Panc1 (cell line): ENCODE measurements around the gene NCKAP5.

Experiments
- POLR2AphosphoS5 ChIP-seq: IDR thresholded peaks from 2 replicates; pipeline ENCODE4 v1.6.1; 2012; ENCODE audit warnings: mild to moderate bottlenecking, low read depth, low read length, moderate library complexity
- SIN3A ChIP-seq: IDR thresholded peaks from 2 replicates; pipeline ENCODE4 v1.6.1; 2012; ENCODE audit warnings: low read depth, mild to moderate bottlenecking, low read length, moderate library complexity, borderline replicate concordance; ENCODE audit not compliant: insufficient read depth
- TCF7L2 ChIP-seq: IDR thresholded peaks from 2 replicates; pipeline ENCODE4 v1.6.1; 2011; ENCODE audit warnings: mild to moderate bottlenecking, low read depth, low read length, inconsistent platforms
- TF ChIP-seq, protein P1 (sequence below), 2 experiments: IDR thresholded peaks; 2 replicates each; pipeline ENCODE4 v1.6.1; 2011 to 2012; ENCODE audit warnings: low read depth in 2 of 2, control low read depth in 1 of 2, low read length in 1 of 2, mild to moderate bottlenecking in 1 of 2, moderate library complexity in 1 of 2; ENCODE audit not compliant: insufficient read depth in 1 of 2
- TF ChIP-seq, protein P2 (sequence below): fragments of 450-650 bp; IDR thresholded peaks from 2 replicates; pipeline ENCODE4 v1.5.1; 2017; ENCODE audit warnings: mild to moderate bottlenecking

DNA sequence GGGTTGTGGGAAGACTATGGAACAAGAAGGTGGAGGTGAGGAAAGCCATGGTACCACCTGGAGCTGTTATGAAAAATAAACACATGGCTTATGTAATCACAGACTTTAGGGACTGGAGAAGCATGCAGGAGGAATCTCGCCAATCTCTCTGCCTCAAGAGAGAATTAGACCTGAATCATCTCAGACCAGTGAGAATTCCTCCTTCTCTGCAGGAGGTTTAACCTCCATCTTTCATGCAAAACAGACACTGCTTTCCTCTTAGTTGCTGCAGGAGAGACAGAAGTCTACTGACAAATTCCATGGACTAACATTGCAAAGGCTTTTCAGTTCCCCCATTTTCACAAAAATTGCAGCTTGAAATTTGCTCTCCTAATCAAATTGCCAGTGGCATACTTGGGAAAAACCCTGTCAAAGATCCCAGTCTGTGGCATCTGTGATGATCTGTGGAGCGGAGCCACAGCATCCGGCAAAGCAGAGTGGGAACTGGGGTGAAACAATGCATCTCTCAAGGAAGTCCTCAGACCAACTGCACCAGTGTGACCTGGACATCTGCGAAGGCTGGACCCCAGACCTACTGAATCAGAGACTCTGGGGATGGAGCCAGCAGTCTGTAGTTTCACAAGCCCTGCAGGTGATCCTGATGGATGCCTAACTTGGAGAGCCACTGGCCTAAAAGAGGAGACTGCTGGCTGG lies 28.6 kb upstream of the NCKAP5 start:
- TF ChIP-seq, protein P1, sequence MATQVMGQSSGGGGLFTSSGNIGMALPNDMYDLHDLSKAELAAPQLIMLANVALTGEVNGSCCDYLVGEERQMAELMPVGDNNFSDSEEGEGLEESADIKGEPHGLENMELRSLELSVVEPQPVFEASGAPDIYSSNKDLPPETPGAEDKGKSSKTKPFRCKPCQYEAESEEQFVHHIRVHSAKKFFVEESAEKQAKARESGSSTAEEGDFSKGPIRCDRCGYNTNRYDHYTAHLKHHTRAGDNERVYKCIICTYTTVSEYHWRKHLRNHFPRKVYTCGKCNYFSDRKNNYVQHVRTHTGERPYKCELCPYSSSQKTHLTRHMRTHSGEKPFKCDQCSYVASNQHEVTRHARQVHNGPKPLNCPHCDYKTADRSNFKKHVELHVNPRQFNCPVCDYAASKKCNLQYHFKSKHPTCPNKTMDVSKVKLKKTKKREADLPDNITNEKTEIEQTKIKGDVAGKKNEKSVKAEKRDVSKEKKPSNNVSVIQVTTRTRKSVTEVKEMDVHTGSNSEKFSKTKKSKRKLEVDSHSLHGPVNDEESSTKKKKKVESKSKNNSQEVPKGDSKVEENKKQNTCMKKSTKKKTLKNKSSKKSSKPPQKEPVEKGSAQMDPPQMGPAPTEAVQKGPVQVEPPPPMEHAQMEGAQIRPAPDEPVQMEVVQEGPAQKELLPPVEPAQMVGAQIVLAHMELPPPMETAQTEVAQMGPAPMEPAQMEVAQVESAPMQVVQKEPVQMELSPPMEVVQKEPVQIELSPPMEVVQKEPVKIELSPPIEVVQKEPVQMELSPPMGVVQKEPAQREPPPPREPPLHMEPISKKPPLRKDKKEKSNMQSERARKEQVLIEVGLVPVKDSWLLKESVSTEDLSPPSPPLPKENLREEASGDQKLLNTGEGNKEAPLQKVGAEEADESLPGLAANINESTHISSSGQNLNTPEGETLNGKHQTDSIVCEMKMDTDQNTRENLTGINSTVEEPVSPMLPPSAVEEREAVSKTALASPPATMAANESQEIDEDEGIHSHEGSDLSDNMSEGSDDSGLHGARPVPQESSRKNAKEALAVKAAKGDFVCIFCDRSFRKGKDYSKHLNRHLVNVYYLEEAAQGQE (IDR thresholded peaks at IDR 0.05; ENCODE audit: insufficient read depth in 1 of 2, low read depth in 2 of 2, low read length in 1 of 2) = no peak
- TF ChIP-seq, protein P2, sequence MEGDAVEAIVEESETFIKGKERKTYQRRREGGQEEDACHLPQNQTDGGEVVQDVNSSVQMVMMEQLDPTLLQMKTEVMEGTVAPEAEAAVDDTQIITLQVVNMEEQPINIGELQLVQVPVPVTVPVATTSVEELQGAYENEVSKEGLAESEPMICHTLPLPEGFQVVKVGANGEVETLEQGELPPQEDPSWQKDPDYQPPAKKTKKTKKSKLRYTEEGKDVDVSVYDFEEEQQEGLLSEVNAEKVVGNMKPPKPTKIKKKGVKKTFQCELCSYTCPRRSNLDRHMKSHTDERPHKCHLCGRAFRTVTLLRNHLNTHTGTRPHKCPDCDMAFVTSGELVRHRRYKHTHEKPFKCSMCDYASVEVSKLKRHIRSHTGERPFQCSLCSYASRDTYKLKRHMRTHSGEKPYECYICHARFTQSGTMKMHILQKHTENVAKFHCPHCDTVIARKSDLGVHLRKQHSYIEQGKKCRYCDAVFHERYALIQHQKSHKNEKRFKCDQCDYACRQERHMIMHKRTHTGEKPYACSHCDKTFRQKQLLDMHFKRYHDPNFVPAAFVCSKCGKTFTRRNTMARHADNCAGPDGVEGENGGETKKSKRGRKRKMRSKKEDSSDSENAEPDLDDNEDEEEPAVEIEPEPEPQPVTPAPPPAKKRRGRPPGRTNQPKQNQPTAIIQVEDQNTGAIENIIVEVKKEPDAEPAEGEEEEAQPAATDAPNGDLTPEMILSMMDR = no peak
- TF ChIP-seq POLR2AphosphoS5 (no peak), SIN3A (no peak), TCF7L2 (no peak)
